Measurements from ENCODE around the gene VWCE.

VWCE gene

DNA sequence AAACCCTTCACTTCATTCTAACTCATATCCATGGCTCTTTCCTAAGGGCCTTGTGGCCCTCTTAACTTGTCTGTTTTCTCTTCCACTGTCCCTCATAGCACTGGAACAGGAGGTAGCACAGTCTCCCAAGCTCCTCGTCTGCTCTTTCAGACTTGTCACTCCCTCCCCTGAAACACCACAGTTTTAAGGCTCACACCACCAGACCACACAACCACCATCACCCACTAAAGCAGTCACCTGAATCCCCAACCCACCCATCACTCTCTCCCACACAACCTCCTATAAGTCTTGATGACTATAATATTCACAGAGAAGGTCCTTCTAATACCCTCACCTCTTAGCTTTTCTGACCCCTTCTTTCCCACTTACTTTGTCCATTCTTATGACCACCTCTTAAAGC is 11.1 kb upstream of the VWCE start:
- no peak for ATAC-seq
- TF ChIP-seq RARB (CRISPR knock-in tag; IDR thresholded peaks at IDR 0.05): no peak
- no peak for TF ChIP-seq ESRRG (CRISPR knock-in tag; IDR thresholded peaks at IDR 0.05)
- TF ChIP-seq GLIS3 (CRISPR knock-in tag; IDR thresholded peaks at IDR 0.05): no peak
- TF ChIP-seq OSR1 (CRISPR knock-in tag; IDR thresholded peaks at IDR 0.05): no peak
- TF ChIP-seq ZFP30 (CRISPR knock-in tag; IDR thresholded peaks at IDR 0.05): no peak

DNA sequence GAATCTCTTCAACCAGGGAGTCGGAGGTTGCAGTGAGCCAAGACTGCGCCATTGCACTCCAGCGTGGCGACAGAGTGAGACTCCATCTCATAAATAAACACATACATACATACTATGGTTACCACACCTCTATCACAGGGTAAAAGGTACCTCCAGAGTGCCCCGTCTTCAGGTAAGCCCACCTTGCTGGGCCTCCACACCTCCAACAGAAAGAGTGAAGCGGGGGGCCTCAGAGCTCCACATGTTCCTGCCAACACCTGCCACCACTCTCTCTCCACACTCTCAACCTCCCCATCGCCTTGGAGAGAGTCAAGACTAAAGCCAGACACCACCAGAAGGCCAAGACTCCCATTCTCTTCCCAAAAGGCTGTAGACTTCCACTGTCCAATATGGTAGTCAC is 10.3 kb upstream of the VWCE start:
- TF ChIP-seq CSDC2 (CRISPR knock-in tag; IDR thresholded peaks at IDR 0.05): no peak
- ATAC-seq: no peak

DNA sequence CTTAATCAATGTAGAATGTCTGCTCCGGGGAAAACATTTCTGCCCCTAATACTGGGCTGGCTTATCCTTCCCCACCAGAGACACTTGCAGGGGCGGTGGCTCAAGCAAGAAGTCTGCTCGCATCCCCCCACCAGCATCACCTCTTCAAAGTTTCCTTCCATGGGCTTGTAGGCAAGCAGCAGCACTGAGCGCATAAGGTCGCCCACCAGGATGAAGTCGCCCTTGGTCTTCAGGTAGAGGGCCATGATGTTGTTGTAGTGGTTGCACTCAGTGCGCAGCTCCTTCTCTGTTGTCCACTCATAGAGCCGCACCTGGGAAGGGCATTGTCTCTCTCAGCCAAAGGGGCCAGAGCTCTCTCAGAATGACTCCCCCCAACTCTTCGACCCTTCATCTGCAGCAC is 8.6 kb upstream of the VWCE start:
- TF ChIP-seq, protein P1, sequence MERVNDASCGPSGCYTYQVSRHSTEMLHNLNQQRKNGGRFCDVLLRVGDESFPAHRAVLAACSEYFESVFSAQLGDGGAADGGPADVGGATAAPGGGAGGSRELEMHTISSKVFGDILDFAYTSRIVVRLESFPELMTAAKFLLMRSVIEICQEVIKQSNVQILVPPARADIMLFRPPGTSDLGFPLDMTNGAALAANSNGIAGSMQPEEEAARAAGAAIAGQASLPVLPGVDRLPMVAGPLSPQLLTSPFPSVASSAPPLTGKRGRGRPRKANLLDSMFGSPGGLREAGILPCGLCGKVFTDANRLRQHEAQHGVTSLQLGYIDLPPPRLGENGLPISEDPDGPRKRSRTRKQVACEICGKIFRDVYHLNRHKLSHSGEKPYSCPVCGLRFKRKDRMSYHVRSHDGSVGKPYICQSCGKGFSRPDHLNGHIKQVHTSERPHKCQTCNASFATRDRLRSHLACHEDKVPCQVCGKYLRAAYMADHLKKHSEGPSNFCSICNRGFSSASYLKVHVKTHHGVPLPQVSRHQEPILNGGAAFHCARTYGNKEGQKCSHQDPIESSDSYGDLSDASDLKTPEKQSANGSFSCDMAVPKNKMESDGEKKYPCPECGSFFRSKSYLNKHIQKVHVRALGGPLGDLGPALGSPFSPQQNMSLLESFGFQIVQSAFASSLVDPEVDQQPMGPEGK (CRISPR knock-in tag; IDR thresholded peaks at IDR 0.05; ENCODE audit: borderline replicate concordance): no peak
- TF ChIP-seq, protein P2, sequence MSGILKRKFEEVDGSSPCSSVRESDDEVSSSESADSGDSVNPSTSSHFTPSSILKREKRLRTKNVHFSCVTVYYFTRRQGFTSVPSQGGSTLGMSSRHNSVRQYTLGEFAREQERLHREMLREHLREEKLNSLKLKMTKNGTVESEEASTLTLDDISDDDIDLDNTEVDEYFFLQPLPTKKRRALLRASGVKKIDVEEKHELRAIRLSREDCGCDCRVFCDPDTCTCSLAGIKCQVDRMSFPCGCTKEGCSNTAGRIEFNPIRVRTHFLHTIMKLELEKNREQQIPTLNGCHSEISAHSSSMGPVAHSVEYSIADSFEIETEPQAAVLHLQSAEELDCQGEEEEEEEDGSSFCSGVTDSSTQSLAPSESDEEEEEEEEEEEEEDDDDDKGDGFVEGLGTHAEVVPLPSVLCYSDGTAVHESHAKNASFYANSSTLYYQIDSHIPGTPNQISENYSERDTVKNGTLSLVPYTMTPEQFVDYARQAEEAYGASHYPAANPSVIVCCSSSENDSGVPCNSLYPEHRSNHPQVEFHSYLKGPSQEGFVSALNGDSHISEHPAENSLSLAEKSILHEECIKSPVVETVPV (CRISPR knock-in tag; IDR thresholded peaks at IDR 0.05): no peak
- TF ChIP-seq ARNTL (CRISPR knock-in tag; IDR thresholded peaks at IDR 0.05; ENCODE audit: borderline replicate concordance, low read depth) (no peak), ZFP3 (CRISPR knock-in tag; IDR thresholded peaks at IDR 0.05) (no peak), ZFP30 (CRISPR knock-in tag; IDR thresholded peaks at IDR 0.05) (no peak), ISL1 (CRISPR knock-in tag; IDR thresholded peaks at IDR 0.05) (no peak), ZNF565 (CRISPR knock-in tag; conservative IDR thresholded peaks at IDR 0.05; ENCODE audit: low read depth) (no peak)
- TF ChIP-seq, protein P3, sequence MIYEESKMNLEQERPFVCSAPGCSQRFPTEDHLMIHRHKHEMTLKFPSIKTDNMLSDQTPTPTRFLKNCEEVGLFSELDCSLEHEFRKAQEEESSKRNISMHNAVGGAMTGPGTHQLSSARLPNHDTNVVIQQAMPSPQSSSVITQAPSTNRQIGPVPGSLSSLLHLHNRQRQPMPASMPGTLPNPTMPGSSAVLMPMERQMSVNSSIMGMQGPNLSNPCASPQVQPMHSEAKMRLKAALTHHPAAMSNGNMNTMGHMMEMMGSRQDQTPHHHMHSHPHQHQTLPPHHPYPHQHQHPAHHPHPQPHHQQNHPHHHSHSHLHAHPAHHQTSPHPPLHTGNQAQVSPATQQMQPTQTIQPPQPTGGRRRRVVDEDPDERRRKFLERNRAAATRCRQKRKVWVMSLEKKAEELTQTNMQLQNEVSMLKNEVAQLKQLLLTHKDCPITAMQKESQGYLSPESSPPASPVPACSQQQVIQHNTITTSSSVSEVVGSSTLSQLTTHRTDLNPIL (CRISPR knock-in tag; IDR thresholded peaks at IDR 0.05; ENCODE audit: low read depth): no peak
- ATAC-seq: no peak

DNA sequence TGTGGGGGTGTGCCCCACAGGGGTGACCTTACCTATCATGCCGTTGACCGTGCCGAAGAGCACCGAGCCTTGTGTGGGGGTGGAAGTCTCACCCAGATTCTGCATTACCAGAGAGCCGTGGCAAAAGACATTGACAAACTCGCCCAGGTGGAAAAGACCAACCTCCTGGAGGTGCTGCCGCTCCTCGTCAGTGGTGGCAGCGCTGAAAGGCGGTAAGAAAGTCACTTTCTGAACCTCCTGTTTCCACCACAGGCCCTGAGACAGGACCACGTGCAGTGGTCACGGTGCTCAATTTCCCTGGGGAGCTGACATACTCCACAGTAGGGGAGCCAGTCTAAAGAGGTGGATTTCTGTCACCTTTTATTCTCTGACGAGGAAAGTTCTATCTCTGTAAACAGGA is 7.4 kb upstream of the VWCE start:
- no peak for ATAC-seq

DNA sequence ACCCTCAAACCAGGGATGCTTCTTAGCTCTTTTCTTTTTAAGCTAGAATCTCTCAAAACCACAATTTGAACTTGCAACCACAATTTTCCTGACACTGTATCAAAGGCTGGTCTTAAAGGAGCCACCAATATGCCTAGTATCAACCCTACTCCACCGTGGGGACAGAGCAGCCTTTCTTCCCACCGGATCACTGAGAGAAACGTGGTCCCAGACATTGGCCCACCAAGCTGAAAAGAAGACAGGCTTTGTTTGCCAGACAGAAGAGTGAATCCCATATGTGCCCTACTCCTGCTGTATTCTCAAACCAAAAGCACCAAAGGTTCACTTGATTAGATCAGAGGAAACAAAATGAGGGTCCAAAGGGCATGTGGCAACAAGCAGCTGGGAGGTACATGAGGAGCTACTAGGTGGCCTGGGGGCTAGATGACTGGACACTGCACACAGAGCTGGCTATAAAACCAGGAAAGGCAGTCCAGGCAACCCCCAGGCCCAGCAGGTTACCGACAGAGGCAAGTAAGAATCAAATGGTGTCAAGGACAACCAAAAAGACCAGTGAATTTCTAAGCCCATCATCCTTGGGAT is 3.6 kb upstream of the VWCE start:
- no peak for ATAC-seq
- TF ChIP-seq CSDC2 (CRISPR knock-in tag; IDR thresholded peaks at IDR 0.05) (no peak), PPARA (CRISPR knock-in tag; IDR thresholded peaks at IDR 0.05; ENCODE audit: borderline replicate concordance) (no peak), ZNF8 (CRISPR knock-in tag; IDR thresholded peaks at IDR 0.05) (no peak), ZC3H10 (CRISPR knock-in tag; IDR thresholded peaks at IDR 0.05) (no peak), ZNF70 (CRISPR knock-in tag; IDR thresholded peaks at IDR 0.05) (no peak), GLIS3 (CRISPR knock-in tag; IDR thresholded peaks at IDR 0.05) (no peak), ZFP3 (CRISPR knock-in tag; IDR thresholded peaks at IDR 0.05) (no peak), TCF4 (CRISPR knock-in tag; IDR thresholded peaks at IDR 0.05; ENCODE audit: borderline replicate concordance) (no peak), RARB (CRISPR knock-in tag; IDR thresholded peaks at IDR 0.05) (no peak)
- TF ChIP-seq, protein P4, sequence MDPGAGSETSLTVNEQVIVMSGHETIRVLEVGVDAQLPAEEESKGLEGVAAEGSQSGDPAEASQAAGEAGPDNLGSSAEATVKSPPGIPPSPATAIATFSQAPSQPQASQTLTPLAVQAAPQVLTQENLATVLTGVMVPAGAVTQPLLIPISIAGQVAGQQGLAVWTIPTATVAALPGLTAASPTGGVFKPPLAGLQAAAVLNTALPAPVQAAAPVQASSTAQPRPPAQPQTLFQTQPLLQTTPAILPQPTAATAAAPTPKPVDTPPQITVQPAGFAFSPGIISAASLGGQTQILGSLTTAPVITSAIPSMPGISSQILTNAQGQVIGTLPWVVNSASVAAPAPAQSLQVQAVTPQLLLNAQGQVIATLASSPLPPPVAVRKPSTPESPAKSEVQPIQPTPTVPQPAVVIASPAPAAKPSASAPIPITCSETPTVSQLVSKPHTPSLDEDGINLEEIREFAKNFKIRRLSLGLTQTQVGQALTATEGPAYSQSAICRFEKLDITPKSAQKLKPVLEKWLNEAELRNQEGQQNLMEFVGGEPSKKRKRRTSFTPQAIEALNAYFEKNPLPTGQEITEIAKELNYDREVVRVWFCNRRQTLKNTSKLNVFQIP (CRISPR knock-in tag; IDR thresholded peaks at IDR 0.05; ENCODE audit: borderline replicate concordance, low read depth): no peak

More for the DNA sequence above, 7.4 kb upstream of the VWCE start:
- TF ChIP-seq CSDC2 (CRISPR knock-in tag; IDR thresholded peaks at IDR 0.05): no peak
- TF ChIP-seq, protein P4 (CRISPR knock-in tag; IDR thresholded peaks at IDR 0.05; ENCODE audit: borderline replicate concordance, low read depth): no peak
- TF ChIP-seq, protein P5, sequence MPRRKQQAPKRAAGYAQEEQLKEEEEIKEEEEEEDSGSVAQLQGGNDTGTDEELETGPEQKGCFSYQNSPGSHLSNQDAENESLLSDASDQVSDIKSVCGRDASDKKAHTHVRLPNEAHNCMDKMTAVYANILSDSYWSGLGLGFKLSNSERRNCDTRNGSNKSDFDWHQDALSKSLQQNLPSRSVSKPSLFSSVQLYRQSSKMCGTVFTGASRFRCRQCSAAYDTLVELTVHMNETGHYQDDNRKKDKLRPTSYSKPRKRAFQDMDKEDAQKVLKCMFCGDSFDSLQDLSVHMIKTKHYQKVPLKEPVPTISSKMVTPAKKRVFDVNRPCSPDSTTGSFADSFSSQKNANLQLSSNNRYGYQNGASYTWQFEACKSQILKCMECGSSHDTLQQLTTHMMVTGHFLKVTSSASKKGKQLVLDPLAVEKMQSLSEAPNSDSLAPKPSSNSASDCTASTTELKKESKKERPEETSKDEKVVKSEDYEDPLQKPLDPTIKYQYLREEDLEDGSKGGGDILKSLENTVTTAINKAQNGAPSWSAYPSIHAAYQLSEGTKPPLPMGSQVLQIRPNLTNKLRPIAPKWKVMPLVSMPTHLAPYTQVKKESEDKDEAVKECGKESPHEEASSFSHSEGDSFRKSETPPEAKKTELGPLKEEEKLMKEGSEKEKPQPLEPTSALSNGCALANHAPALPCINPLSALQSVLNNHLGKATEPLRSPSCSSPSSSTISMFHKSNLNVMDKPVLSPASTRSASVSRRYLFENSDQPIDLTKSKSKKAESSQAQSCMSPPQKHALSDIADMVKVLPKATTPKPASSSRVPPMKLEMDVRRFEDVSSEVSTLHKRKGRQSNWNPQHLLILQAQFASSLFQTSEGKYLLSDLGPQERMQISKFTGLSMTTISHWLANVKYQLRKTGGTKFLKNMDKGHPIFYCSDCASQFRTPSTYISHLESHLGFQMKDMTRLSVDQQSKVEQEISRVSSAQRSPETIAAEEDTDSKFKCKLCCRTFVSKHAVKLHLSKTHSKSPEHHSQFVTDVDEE (CRISPR knock-in tag; IDR thresholded peaks at IDR 0.05): no peak
- TF ChIP-seq ZFP30 (CRISPR knock-in tag; IDR thresholded peaks at IDR 0.05): no peak
